Astrocyte (in vitro differentiated cells and primary cell): ENCODE data around the gene NEMP1. TPM values are rescaled to one million over a fixed set of nuclear protein-coding genes. Genes with fewer than 3 reads are reported as not detected.
A peak's percentile ranks its signal among the peaks of the same experiment; 100 is the strongest.

Experiments used
- DNase-seq: peaks from one replicate; pipeline ENCODE4 v3.0.0-alpha.2; 2010; ENCODE audit warnings: low read depth
- FAIRE-seq: peaks from 2 replicates; lab custom pipeline; 2011; peaks lifted over from hg19 to GRCh38; lab: Jason Lieb, UNC
- H2AFZ ChIP-seq: 2 replicates; pipeline ENCODE4 v1.6.0; 2012; ENCODE audit warnings: low read depth, low read length, inconsistent platforms
- H3K27ac ChIP-seq: 2 replicates; pipeline ENCODE4 v1.5.1; 2011; ENCODE audit warnings: low read depth, low read length, inconsistent platforms
- H3K27me3 ChIP-seq: 2 replicates; pipeline ENCODE4 v1.6.0; 2011; ENCODE audit warnings: low read length, inconsistent platforms; ENCODE audit not compliant: insufficient read depth
- H3K36me3 ChIP-seq: 2 replicates; pipeline ENCODE4 v1.5.1; 2011; ENCODE audit warnings: low read length, inconsistent platforms; ENCODE audit not compliant: insufficient read depth
- H3K4me1 ChIP-seq: 2 replicates; pipeline ENCODE4 v1.5.1; 2011; ENCODE audit warnings: low read length, inconsistent platforms; ENCODE audit not compliant: insufficient read depth
- H3K4me2 ChIP-seq: 2 replicates; pipeline ENCODE4 v1.6.0; 2012; ENCODE audit warnings: low read length, inconsistent platforms
- H3K4me3 ChIP-seq: 2 replicates; pipeline ENCODE4 v1.5.1; 2011; ENCODE audit warnings: low read depth, mild to moderate bottlenecking, low read length, inconsistent platforms; ENCODE audit not compliant: insufficient read depth
- H3K79me2 ChIP-seq: 2 replicates; pipeline ENCODE4 v1.6.0; 2012; ENCODE audit warnings: mild to moderate bottlenecking, low read length, inconsistent platforms; ENCODE audit not compliant: insufficient read depth
- H3K9ac ChIP-seq: 2 replicates; pipeline ENCODE4 v1.6.0; 2012; ENCODE audit warnings: mild to moderate bottlenecking, low read length, inconsistent platforms
- H3K9me3 ChIP-seq: 2 replicates; pipeline ENCODE4 v1.5.1; 2012; ENCODE audit warnings: low read depth, mild to moderate bottlenecking, low read length, inconsistent platforms; ENCODE audit not compliant: insufficient read depth
- H4K20me1 ChIP-seq: 2 replicates; pipeline ENCODE4 v1.6.0; 2012; ENCODE audit warnings: low read length, inconsistent platforms; ENCODE audit not compliant: insufficient read depth
- H3K27ac Mint-ChIP-seq: one replicate; pipeline ENCODE4 v1.8.0; 2021; ENCODE audit warnings: mild to moderate bottlenecking, mixed read lengths; ENCODE audit not compliant: unreplicated experiment
- H3K27me3 Mint-ChIP-seq: one replicate; pipeline ENCODE4 v1.8.0; 2021; ENCODE audit warnings: low read depth, mixed read lengths; ENCODE audit not compliant: unreplicated experiment
- H3K36me3 Mint-ChIP-seq: one replicate; pipeline ENCODE4 v1.8.0; 2021; ENCODE audit warnings: low read depth, mixed read lengths; ENCODE audit not compliant: unreplicated experiment
- H3K4me1 Mint-ChIP-seq: one replicate; pipeline ENCODE4 v1.8.0; 2021; ENCODE audit warnings: low read depth, mixed read lengths; ENCODE audit not compliant: unreplicated experiment
- H3K4me3 Mint-ChIP-seq: one replicate; pipeline ENCODE4 v1.8.0; 2021; ENCODE audit warnings: mild to moderate bottlenecking, moderate library complexity, mixed read lengths; ENCODE audit not compliant: unreplicated experiment
- H3K9me3 Mint-ChIP-seq: one replicate; pipeline ENCODE4 v1.8.0; 2021; ENCODE audit warnings: mild to moderate bottlenecking, mixed read lengths; ENCODE audit not compliant: unreplicated experiment
- EZH2 ChIP-seq: IDR thresholded peaks from 2 replicates; pipeline ENCODE4 v1.6.1; 2012; ENCODE audit warnings: mild to moderate bottlenecking, low read length, inconsistent platforms; ENCODE audit not compliant: insufficient read depth
- total RNA-seq: library from RNA; stranded (reverse); gene quantifications from 2 replicates; pipeline ENCODE4 v1.2.1, GENCODE V29; 2021
- TF ChIP-seq, protein P1 (sequence below): IDR thresholded peaks from 2 replicates; pipeline ENCODE4 v1.5.1; 2011; ENCODE audit warnings: low read depth, mild to moderate bottlenecking, inconsistent platforms, low read length, moderate library complexity; ENCODE audit not compliant: insufficient read depth

NEMP1 gene
- total RNA-seq, 1 donor from 2014 or later = 10.6 TPM

DNA sequence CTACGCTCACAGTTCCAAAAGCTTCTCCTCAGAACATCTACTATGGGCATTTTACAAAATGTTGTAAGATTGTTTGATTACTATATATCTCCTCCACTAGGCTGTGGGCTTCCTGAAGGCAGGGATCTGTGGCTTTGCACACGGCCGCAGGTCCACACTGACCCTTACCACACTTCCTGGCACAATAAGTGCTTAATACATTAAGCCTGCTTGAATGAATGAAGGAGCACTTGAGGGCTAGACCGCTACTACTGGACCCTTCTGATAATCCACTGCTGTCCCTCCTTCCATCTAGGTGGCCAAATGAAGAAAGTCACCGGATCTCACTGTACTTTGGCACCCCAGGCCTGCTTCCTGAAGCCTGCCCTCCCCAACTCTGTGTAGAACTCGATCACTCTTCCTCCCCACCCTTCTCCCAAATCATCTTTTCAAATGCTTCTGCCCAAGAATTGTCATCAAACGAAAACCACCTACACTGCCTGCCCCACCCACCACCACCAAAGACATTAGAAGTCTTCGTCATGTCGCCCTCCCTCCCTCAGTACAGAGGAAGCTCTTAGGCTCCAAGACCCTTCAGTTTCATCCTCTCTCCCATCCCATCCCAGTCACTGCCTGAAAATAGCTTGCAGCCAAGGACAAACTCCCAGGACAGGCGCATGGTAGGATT, 71.6 kb downstream of the NEMP1 start:
- H3K4me2 ChIP-seq = peak overlapping the region; percentile 75
- peak overlapping the region; percentile 57 for H3K9ac ChIP-seq
- H3K4me3 ChIP-seq = peak overlapping the region; percentile 54
- peaks cover 25% of the 10 kb centered on the region for H3K36me3 ChIP-seq
- peak overlapping the region; percentile 87 for H3K4me3 Mint-ChIP-seq
- H2AFZ ChIP-seq = peak overlapping the region; percentile 43
- FAIRE-seq (no peak), DNase-seq (no peak)
- H3K36me3 Mint-ChIP-seq = peaks cover 16% of the 10 kb centered on the region
- peaks cover 34% of the 10 kb centered on the region for H4K20me1 ChIP-seq
- TF ChIP-seq EZH2 = no peak
- TF ChIP-seq, protein P1, sequence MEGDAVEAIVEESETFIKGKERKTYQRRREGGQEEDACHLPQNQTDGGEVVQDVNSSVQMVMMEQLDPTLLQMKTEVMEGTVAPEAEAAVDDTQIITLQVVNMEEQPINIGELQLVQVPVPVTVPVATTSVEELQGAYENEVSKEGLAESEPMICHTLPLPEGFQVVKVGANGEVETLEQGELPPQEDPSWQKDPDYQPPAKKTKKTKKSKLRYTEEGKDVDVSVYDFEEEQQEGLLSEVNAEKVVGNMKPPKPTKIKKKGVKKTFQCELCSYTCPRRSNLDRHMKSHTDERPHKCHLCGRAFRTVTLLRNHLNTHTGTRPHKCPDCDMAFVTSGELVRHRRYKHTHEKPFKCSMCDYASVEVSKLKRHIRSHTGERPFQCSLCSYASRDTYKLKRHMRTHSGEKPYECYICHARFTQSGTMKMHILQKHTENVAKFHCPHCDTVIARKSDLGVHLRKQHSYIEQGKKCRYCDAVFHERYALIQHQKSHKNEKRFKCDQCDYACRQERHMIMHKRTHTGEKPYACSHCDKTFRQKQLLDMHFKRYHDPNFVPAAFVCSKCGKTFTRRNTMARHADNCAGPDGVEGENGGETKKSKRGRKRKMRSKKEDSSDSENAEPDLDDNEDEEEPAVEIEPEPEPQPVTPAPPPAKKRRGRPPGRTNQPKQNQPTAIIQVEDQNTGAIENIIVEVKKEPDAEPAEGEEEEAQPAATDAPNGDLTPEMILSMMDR = no peak
- H3K27me3 Mint-ChIP-seq = no peaks in the 10 kb centered on the region
- H3K27ac ChIP-seq = no peak overlapping the region
- H3K9me3 ChIP-seq = no peaks in the 10 kb centered on the region
- H3K4me1 ChIP-seq = peaks cover 11% of the 10 kb centered on the region
- H3K9me3 Mint-ChIP-seq = peaks cover 2% of the 10 kb centered on the region
- H3K27me3 ChIP-seq = peaks cover 4% of the 10 kb centered on the region
- peaks cover 30% of the 10 kb centered on the region for H3K4me1 Mint-ChIP-seq
- H3K79me2 ChIP-seq = peaks cover 42% of the 10 kb centered on the region
- peak overlapping the region; percentile 62 for H3K27ac Mint-ChIP-seq

- Histone ChIP-seq H2AFZ (peak within 1 kb of the TSS; percentile 60), H3K27me3 (peaks cover 3% of the 10 kb centered on the region), H3K9me3 (no peaks in the 10 kb centered on the region), H3K36me3 (peaks cover 27% of the 10 kb centered on the region), H4K20me1 (peaks cover 41% of the 10 kb centered on the region), H3K79me2 (peaks cover 49% of the 10 kb centered on the region), H3K4me1 (peaks cover 11% of the 10 kb centered on the region), H3K4me2 (peak within 1 kb of the TSS; percentile 97), H3K4me3 (peak within 1 kb of the TSS; percentile 77), H3K9ac (peak within 1 kb of the TSS; percentile 87), H3K27ac (peak within 1 kb of the TSS; percentile 13)
- H3K9me3 Mint-ChIP-seq = no peaks in the 10 kb centered on the region
- FAIRE-seq (no peak), DNase-seq (peak; percentile 13)
- H3K27ac Mint-ChIP-seq = peak within 1 kb of the TSS; percentile 83
- H3K36me3 Mint-ChIP-seq = peaks cover 21% of the 10 kb centered on the region
- H3K4me1 Mint-ChIP-seq = peaks cover 22% of the 10 kb centered on the region
- TF ChIP-seq EZH2 = no peak
- TF ChIP-seq, protein P1 = no peak
- H3K27me3 Mint-ChIP-seq = no peaks in the 10 kb centered on the region
- peak within 1 kb of the TSS; percentile 97 for H3K4me3 Mint-ChIP-seq
Observed at GRCh38 chr12:57005980-57006808, 72.4 kb downstream of the NEMP1 start, which contains the start of gene ZBTB39. ZBTB39 (minus strand) TSS chr12:57006546; CDS start chr12:57004917, 1,629 bp downstream.

Other genes starting within 250 kb of the NEMP1 start
- gene SDR9C7, start 144.4 kb downstream of the NEMP1 start, total RNA-seq = 0.17 TPM in 1 of 2 replicates, not detected in the other
- gene RDH16, start 121.2 kb downstream of the NEMP1 start, total RNA-seq = 0.31 and 0.32 TPM in 2 replicates
- 8.4 and 9.8 TPM in 2 replicates for gene ZBTB39, start 72.2 kb downstream of the NEMP1 start, total RNA-seq
- 1.3 and 2.5 TPM in 2 replicates for gene TAC3, start 62.3 kb downstream of the NEMP1 start, total RNA-seq
- gene MYO1A, start 28.7 kb downstream of the NEMP1 start, total RNA-seq = 0.34 TPM in 1 of 2 replicates, not detected in the other
- 36.6 and 37.8 TPM in 2 replicates for gene NAB2, start 10.3 kb upstream of the NEMP1 start, total RNA-seq
- 33.8 and 36.2 TPM in 2 replicates for gene STAT6, start 32.6 kb upstream of the NEMP1 start, total RNA-seq
- gene LRP1, start 49.7 kb upstream of the NEMP1 start, total RNA-seq = 369 and 397 TPM in 2 replicates
- not detected in 2 replicates for gene LRP1-AS, start 68.8 kb upstream of the NEMP1 start, total RNA-seq
- gene NXPH4, start 138.0 kb upstream of the NEMP1 start, total RNA-seq = 14.5 and 22.3 TPM in 2 replicates
- gene SHMT2, start 150.9 kb upstream of the NEMP1 start, total RNA-seq = 197 and 217 TPM in 2 replicates
- gene STAC3, start 172.4 kb upstream of the NEMP1 start, total RNA-seq = 0.75 and 0.82 TPM in 2 replicates